ENCODE results near the gene PRKCH.

Gene PRKCH

DNA sequence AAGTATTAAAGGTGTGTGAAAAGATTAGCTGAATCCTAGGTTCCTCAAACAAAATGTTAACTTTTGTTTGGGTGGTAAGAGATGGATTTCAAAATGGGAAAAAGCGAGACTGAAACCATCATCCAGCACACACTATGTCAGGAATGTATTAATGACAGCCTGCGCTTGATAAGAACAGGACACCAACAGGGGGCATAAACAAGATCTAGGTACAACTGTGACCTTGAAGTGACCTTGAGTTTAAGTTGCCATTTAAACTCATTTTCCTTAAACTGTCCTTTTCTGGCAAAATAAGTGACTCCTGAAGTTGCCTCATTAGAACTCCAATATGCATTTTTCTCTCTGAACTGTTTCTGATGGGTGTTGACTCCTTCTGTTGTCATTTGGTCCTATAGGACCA, 17.1 kb downstream of the PRKCH start:
- no peak for DNase-seq

DNA sequence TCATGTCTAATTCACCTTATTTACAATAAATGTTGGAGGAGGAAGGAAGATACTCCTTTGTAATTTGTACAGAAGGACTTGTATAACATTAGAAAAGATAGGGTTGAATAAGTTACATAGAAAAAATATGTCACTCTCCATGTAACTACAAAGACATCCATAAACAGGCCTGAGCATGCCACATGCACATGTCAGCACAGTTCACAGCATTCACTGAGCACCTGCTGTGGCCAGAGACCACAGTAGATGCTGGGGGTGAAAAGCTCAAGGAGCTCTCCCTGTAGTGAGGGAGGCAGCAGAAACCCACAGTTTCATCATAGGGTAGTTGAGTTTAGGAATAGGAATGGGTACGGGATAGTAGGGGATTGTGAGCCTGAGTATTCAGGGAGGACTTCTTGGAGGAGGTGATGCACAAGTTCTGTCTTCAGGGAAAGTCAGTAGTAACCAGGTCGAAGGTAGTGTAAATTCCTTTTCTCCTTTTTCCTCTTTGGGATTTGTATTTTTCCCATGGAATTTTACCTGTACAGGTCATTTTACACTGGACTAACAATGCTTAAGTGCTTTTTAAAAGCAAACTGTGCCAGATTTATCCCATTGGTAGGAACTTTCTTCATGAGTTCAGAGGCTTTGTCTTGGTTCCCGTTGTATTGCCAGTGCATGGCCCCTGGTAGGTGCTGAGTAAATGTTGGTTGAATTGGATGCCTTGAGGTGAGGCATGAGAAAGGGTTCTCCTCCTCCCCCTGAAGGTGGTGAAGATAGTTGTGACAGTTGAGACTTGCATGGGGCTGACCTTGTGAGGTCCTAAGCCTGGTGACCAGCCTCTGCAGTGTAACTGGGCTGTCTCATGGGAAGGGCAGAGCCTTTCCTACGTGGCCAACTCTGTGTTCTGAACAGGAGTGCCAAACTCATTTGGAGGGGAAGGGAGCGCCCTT, 20.2 kb downstream of the PRKCH start:
- DNase-seq: peak in 1 of 5 experiments; percentile 76

DNA sequence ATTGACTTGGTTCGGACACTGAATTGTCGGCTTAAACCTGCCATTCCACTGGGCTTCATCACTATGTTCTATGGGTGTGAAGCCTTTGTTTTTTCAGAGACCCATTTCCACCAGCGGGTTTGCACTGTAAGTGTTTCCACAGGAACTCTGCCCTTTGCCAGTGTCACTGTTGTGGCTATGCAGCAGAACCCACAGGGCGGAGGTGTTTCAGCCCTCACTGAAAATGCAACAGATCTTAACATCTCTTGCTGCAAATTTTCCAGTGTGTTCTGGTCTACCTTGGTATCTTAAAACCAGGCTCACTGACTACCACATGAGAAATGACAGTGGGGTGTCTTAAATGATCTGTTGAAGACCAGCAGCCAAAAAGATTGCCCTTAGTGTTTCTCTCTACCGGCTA, 21.1 kb downstream of the PRKCH start:
- DNase-seq: peak; percentile 29 to 95 (median 71)

DNA sequence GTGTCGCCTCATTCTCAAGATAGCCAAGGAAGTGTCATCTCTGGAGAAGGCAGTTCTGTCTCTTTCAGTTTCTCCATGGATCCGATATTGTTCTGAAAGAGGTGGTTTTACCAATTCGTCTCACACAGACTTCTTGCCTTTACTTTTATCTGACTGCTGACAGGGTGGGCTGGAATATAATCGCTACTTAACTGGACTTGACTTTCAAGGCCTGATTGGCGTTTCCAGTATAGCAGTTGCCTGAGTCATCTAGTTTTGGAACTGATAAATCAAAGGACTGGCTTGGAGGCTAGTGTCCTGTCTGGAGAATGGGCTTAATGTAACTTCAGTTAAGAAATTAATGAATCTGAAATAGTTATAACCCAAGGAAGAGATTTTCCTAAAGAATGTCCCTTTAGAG, 21.6 kb downstream of the PRKCH start:
- no peak for DNase-seq

DNA sequence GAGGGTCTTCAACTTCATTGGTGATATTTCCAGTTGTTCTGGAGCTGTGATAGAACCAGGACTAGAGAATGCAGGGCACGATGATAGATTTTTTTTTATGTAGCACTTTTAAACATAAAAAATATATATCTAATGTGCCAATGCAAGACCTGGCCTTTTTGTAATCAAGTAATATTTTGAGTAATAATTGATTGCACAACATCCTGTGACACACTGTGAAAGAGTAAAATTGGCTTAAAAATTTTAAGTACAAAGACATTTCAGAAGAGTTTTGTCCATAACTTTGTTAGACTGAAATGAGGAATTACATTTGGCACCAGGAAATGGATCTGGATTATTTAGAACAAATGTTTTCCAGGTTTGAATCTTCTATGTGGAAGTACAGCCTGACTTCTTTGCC, 22.1 kb downstream of the PRKCH start:
- DNase-seq: no peak

DNA sequence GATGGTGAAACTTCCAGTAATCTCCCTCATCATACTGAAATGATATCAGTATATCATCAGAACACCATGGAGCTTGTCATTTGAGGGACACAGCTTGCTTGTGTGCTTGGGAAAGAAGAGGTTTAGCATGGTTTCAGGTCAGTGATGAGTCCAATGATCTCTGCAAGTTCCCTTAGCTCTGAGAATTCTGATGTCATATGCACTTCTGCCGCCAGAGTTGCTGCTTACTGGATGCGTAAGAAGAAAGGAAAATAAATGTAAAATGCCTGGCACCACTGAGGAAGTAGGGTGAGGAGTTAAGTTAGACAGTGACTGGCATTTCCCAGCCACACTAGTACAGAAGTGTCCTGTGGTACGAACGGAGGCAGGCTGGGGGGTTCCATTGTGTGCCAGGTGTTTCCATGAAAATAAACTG, 22.6 kb downstream of the PRKCH start:
- peak in 1 of 5 experiments; percentile 71 for DNase-seq

DNA sequence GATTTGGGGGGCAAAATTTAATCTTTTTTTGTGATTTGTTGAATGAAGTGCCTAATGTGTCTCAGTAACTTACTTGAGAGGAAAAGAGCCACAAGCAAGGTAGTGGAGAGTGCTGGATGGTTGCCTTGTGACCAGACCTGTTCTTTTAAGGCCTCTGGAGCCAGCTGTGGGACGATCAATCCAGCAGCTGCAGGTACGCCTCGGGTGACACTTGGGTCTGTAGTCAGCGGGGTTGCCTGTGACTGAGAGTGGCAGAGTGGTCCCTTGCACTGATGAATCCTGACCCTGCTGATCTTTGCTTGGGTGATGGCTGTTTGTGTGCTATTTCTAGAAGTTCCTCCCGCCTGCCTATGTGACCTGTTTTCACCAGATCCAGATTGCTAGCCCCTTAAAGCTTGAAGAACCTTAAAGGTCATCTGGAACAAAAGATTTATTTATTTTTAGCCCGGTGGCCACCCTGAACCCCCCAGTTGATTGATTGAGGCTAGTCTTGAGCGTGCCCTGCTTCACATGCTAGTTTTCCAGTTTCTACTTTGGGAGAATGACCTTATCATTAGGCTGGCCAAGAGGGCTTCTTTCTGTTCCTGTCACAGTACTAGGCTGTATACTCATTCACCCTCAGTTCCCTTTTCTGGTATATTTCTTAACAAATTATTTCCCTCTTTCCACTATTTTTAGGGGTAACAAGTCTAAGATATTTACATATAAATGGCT, 23.2 kb downstream of the PRKCH start:
- DNase-seq: no peak

DNA sequence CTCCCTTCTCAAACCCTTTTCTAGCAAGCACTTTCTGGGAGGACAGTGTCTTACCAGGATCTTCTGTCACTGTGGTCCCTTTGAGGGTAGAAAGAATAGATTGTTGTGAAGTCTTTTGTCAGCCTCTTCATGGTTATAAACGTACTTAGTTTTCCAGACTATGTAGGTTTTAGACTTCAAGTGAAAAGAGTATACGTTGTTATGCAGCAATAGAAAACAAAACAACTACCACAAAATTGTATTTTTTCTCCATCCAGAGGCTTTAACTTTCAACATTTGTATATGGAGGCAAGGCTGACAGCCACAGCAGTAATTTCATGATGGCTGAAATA, 23.7 kb downstream of the PRKCH start:
- DNase-seq: no peak

DNA sequence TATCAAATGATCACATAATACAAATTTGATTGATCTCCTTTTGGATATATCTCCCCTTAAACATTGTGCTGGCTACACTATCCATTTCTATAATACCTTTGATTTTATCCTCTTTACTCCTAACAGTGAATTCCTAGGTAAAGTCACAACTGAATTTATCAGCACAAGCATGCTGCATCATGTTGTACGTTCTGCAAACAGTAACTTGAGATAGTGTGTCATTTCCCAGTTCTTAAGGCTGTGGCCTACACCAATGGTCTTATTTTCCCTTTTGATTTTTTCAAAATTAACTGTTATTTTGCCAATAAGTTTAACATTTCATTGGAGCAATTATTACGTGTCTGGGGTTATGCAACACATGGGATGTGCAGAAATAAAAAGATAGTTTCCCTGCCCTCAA, 24.8 kb downstream of the PRKCH start:
- no peak for DNase-seq

DNA sequence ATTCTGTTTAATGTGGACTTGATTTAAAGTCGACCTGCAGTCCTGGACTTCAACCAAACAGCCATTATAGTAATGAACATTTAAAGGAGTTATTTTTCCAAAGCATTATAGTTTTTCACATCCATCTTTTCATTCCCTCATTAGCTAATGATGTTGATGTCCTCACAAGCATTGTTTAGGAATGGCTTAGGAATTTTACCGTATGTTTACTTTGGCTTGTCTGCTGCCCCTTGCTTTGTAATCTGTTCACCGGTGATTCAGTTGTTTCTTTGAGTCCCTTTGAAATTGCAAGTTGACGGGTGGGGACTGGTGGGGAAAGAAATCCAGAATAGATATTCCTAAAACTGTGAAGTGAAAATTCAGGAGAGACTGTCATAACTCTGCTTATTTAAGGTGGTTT, 25.4 kb downstream of the PRKCH start:
- no peak for DNase-seq

DNA sequence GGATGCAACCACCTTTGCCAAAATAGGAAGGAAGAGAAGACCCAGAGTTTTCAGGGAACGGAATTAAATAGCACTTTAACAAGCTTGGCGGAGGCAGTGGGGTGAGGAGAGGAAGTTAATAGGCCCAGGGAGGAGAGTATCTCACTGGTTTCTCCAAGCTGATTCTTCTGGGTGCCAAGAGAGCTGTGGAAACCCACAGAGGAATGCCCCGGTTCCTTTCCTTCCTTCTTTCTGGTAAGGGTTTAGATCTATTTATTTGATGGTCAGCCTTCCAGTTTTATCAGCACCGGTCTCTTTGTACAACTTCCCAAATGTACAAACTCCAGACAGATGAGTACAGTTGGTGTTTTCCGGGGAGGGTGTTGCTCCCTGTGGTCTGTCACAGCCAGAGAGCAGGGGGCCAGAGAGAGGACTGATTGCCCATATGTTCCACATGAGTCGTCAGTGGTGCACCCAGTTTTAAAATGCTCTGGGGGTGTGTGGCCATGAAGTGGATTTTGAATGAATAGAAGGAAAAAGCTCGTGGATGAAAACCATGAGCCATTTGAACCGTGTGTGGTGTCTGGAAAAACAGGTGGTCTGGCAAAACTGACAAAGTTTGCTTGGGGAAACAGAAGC, 26.6 kb downstream of the PRKCH start:
- DNase-seq: no peak

DNA sequence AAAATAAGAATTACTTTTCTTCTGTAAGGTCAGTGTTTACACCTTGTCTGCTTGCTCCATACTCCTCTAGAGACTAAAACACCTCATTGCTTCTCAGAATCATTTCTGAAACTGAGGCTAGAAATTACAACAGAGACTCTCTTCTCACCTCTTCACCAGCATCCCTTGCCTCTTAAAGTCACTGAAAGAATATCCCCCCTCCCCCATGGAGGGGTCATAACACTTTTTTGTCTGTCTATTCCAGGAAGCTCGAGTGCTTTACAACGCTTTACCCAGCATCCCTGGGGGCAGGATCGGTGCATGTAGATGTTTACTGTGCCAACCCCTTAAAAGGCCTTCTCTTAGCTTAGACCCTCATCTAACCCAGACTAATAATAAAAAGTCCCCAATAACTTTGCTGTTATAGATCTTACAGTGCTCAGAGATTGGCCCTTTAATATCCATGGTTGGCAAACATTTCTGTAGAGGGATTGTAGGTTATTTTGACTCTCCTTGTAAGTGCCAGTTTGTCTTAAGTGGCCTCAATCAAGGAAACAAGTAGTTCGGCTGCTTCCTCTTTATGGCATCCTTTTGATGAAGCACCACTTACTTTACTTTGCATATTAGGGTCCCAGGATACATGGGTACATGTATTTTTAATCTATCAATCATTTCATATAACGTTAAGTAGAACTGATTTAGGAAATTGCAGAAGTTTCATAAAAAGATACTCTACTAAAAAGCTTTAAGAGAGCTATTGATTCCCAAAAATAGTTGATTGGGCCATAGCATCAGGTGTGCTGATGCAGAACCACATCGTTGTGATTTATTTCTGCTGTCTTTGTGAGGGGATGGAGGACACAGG, 29.3 kb downstream of the PRKCH start:
- DNase-seq: peak in 1 of 5 experiments; percentile 70

DNA sequence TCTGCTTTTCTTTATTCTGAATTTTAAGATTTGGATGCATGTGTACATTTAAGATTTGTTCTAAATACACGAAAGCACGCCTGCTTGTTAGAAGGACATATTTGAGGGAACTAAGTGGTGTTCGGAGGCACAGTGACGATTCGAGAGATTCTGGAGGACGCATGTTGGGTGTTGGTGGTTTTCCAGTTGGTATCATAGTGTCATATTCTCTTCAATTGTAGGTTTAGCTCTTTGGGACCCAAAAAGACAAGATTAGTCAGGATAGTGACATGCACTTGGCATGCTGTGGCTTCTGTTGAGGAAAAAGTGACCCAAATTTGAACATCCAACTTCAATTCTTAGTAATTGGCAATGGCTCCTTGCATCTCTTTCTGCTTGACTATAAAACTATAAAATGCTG, 30.1 kb downstream of the PRKCH start:
- DNase-seq: no peak

DNA sequence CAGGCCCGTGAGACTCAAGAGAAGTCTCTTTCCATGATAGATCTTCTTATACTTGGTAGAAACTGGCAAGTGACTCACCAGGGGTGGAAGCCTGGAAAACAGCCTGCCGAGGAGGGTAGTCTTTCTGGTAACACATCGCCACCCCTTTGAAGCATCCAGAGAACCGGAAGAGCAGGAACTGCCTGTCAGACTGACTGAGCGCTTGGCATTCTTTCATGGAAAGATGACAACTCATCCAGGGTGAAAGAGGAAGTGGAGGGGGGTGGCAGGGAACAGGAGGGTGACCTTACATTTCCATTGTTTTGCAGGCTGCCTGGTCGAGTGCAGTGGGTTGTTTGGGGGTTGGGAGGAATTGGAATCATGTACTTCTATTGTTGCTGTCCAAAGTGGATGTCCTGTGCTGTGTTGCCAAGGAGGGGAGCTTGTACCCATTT, 34.5 kb downstream of the PRKCH start:
- DNase-seq: peak in 1 of 5 experiments; percentile 34

DNA sequence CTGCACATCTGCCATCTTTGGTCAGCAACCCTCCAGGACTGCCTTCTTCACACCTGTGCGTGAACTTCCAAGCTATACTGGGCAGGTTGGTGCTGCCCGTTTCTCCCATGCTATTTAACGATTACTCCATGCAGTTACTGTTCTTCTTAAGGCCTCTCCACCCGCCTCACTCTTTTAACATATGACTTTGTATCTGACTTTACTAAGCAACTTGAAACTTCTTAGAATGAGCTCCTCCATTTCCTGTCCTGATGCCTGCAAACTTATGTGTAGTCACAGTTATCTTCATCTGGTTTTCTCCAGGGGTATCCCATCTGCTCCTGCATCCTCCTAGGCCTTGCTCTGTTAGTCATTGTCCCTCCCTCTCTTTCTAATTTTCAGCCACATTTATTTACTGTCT, 35.7 kb downstream of the PRKCH start:
- no peak for DNase-seq

DNA sequence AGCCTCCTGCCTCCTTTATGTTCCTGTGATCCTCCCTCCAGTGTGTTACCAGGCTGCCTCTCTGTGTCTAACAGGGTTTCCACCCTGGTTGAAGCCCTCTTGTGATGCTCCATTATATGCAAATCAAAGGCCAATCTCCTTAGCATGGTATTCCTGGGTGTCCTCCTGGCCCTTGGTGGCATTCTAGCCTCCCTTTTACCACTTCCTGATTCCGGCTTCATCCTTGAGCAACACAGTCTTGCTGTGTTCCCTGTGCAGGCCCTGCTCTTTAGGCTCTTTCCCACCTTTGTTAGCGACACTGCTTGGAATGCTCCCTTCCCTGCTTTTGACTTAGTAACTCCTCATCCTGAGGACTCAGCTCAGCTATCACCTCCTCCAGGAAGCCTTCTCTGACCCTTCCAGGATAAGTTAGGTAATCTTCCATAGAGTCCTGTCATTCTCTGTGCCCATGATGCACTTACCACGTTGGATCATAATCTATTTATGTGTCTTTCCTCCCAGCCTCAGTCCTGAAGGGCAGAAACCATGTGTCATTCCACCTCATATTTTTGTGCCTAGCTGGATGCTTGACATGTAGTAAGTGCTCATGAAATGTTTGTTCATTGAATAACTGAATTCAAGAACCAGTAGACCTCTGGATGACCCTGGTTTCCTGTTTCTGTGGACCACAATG, 37.3 kb downstream of the PRKCH start:
- DNase-seq: no peak

DNA sequence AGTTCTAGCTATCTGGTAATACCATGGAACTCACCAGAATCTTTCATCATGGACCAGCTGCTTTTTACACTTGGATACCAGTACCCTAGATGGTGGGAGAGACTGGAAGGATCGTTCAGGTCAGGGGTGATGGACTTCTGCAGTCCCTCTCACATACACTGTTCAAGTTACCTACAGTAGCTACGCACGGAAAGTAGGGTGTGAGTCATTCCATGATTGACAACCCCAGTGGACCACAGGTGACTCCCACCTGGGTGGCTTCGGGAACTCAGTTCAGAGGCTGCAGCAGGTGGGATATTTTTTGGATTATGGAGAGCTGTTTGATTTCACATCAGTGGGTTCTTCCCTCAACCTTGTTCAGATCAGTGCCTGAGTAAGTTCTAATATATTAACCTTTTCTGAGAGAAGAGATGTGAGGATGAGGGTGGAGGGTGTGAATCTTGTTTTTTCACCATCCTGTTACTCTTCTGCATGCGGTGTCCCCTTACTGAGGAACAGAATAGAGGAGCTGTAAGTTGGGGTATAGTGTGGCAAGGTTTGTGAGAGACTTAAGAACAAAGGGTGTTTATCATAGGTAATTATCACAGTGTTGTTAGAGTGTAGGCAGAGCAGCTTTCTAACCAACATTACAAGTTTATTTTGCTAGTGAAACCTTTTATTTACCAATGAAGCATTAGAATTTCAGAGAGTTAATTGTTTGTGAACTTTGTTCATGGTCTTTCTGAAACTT, 39.6 kb downstream of the PRKCH start:
- no peak for DNase-seq

DNA sequence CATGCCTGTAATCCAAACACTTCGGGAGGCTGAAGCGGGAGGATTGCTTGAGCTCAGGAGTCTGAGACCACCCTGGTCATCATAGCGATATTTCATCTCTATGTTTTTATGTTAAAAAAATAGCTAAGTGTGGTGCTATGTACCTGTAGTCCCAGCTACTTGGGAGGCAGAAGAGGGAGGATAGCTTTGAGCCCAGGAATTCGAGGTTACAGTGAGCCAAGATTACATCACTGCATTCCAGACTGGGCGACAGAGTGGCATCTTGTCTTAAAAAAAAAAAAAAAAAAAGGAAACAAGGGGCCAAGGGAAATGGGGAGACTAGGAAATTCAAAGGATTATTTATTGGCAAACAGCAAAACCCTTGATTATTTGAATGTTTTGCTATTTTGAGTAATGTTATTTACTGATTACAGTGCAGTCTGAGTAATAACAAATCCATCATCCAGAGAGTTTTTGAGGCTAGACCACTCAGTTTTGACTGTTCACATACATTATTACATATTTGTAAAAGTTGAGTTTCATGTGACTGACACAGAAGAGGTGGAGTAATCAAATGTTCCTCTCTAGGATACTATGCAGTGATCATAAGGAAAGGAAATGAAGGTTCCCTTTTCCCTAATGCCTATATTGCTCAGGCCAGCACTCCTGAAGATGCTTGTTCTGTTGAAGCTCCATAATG, 40.8 kb downstream of the PRKCH start:
- DNase-seq: no peak

DNA sequence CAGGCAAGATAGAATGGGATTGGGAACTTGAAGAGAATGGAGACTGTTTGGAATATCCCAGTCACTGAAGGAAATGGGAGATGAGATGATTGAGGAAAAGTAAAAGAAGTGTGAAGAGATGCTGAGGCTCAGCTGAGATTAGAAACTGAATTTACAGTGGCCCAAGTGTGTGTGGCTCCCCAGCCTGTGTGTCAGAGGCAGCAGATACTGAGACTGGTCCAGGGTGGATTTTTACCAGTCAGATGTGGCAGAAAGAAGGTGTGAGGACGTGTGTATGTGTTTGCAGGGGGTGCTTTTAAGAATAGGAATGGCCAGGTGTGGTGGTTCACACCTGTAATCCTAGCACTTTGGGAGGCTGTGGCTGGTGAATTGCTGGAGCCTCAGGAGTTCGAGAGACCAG, 42.9 kb downstream of the PRKCH start:
- no peak for DNase-seq

DNA sequence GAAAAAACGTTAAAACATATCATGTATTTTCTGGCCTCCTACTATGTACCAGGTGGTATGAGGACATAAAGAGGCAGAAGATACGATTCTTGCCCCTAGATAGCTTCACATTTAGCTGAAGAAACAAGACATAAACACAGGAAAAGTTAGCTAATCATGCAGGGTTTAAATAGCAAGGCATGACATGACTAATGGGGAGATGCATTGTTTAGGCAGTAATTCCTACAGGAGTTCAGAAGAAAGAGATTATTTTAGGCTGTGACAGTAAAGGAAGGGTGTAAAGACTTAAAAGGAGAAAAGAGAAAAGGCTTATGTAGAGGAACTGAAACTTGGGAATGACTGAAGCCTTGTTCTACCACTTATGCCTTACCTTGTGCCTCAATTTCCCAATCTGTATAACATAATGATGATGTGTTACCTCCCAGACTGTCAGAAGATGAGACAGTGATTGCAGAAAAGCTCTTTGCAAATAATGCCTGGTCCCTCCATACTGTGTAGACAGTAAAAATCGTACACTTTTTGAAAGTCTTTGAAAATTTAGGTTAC, 44.4 kb downstream of the PRKCH start:
- DNase-seq: no peak
